Breast epithelium (tissue), 3 donors: ENCODE data around the gene GRIK4.

Source experiments
- POLR2A ChIP-seq: fragments of 450-650 bp; IDR thresholded peaks from one replicate; pipeline ENCODE4 v1.6.1; 2016; ENCODE audit warnings: antibody characterized with exemption, mild to moderate bottlenecking, moderate library complexity
- POLR2AphosphoS5 ChIP-seq, 3 donors: sonication (generic); formaldehyde crosslinking; IDR thresholded peaks; one replicate each; pipeline ENCODE4 v1.6.1; 2017; ENCODE audit warnings: antibody characterized with exemption in 3 of 3
- TF ChIP-seq, protein P1 (sequence below), 3 donors: fragments of 450-650 bp; IDR thresholded peaks; one replicate each; pipeline ENCODE4 v1.5.1; 2016 to 2017; ENCODE audit warnings: antibody characterized with exemption in 3 of 3, mild to moderate bottlenecking in 3 of 3, moderate library complexity in 3 of 3

DNA sequence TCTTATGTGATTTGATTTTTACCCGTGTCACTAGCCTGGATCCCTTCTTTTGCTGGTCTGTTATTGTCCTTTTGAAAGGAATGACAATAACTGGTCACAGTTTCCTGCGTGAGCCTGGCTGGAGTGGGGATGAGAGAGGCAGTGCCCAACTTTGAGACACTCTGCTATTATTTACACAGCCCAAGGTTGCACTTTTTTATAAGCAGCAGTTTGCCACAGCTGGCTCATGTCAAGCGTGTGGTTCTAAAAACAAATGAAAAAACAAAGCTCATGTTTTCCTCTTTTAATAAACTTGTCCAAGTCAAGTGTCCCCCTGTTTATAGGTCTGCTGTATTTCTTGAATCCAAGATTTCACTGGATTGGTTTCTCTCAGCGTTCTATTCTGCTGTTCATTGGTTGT, 201.3 kb downstream of the GRIK4 start:
- TF ChIP-seq, protein P1, sequence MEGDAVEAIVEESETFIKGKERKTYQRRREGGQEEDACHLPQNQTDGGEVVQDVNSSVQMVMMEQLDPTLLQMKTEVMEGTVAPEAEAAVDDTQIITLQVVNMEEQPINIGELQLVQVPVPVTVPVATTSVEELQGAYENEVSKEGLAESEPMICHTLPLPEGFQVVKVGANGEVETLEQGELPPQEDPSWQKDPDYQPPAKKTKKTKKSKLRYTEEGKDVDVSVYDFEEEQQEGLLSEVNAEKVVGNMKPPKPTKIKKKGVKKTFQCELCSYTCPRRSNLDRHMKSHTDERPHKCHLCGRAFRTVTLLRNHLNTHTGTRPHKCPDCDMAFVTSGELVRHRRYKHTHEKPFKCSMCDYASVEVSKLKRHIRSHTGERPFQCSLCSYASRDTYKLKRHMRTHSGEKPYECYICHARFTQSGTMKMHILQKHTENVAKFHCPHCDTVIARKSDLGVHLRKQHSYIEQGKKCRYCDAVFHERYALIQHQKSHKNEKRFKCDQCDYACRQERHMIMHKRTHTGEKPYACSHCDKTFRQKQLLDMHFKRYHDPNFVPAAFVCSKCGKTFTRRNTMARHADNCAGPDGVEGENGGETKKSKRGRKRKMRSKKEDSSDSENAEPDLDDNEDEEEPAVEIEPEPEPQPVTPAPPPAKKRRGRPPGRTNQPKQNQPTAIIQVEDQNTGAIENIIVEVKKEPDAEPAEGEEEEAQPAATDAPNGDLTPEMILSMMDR (IDR thresholded peaks at IDR 0.05): no peak
- TF ChIP-seq POLR2AphosphoS5 (IDR thresholded peaks at IDR 0.05) (no peak), POLR2A (no peak)
